NT2/D1 (cell line): Measurements from ENCODE around the gene TMEM273.

Source experiments
- SUZ12 ChIP-seq: IDR thresholded peaks from 2 replicates; pipeline ENCODE4 v1.6.1; 2011; ENCODE audit not compliant: insufficient read length, insufficient read depth; ENCODE audit errors: extremely low read depth
- YY1 ChIP-seq: IDR thresholded peaks from 2 replicates; pipeline ENCODE4 v1.6.1; 2011; ENCODE audit not compliant: insufficient read length, insufficient read depth
- ZNF274 ChIP-seq: IDR thresholded peaks from 2 replicates; pipeline ENCODE4 v1.6.1; 2011; ENCODE audit warnings: mild to moderate bottlenecking, low read depth, low read length

DNA sequence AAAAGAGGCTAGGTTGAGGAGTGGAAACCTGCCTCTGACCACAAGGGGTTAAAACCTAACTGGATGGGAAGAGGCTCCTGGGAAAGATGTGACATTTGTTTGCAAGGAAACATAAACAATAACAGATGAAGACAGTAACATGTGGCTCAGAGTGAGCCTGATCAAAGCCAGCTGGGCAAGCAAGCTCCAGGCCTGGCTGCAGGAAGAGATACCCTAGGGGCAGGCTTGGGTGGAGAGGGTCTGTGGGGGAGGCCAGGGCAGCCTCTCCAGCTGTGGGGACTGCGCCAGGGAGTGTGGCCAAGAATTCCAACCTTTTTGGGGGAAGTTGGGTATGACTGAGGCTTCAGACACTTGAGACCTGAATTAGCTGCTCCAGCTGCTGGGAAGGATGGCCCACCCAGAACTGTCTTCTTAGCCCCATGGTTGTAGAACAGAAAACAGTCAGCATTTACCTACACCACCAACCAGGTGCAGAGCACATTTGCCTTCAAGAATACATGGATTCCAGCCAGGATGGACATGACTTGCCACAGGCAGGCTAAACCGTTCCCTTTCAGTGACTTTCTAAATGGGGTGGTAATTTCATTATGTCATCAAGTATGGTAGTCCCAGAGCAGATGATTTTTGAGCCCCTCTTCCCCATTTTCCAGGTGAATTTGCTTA, 44.0 kb downstream of the TMEM273 start:
- TF ChIP-seq YY1: no peak
- no peak for TF ChIP-seq ZNF274
- no peak for TF ChIP-seq SUZ12
